Ishikawa (cell line): ENCODE data around the gene HELZ2.

Source experiments
- CEBPB ChIP-seq: IDR thresholded peaks from 2 replicates; pipeline ENCODE4 v1.6.1; 2012
- CREB1 ChIP-seq: IDR thresholded peaks from 2 replicates; pipeline ENCODE4 v1.6.1; 2012; ENCODE audit warnings: low read depth
- EGR1 ChIP-seq: IDR thresholded peaks from 2 replicates; pipeline ENCODE4 v1.6.1; 2012
- EP300 ChIP-seq: IDR thresholded peaks from 2 replicates; pipeline ENCODE4 v1.6.1; 2012; ENCODE audit warnings: borderline replicate concordance
- FOXM1 ChIP-seq: IDR thresholded peaks from 2 replicates; pipeline ENCODE4 v1.6.1; 2012; ENCODE audit warnings: low read depth, borderline replicate concordance
- NFIC ChIP-seq: IDR thresholded peaks from 2 replicates; pipeline ENCODE4 v1.6.1; 2012
- RAD21 ChIP-seq: IDR thresholded peaks from 2 replicates; pipeline ENCODE4 v1.6.1; 2012; ENCODE audit warnings: low read depth
- TAF1 ChIP-seq: IDR thresholded peaks from 2 replicates; pipeline ENCODE4 v1.6.1; 2012; ENCODE audit warnings: low read depth, mild to moderate bottlenecking
- TCF12 ChIP-seq: IDR thresholded peaks from 2 replicates; pipeline ENCODE4 v1.6.1; 2012; ENCODE audit warnings: low read depth
- TEAD4 ChIP-seq: IDR thresholded peaks from 2 replicates; pipeline ENCODE4 v1.6.1; 2012
- YY1 ChIP-seq: IDR thresholded peaks from 2 replicates; pipeline ENCODE4 v1.6.1; 2012; ENCODE audit warnings: low read depth
- ZBTB7A ChIP-seq: IDR thresholded peaks from 2 replicates; pipeline ENCODE4 v1.6.1; 2012; ENCODE audit warnings: low read depth
- TF ChIP-seq, protein P1 (sequence below): IDR thresholded peaks from 2 replicates; pipeline ENCODE4 v1.6.1; 2012
- TF ChIP-seq, protein P2 (sequence below): IDR thresholded peaks from 2 replicates; pipeline ENCODE4 v1.6.1; 2012
- TF ChIP-seq, protein P3 (sequence below): IDR thresholded peaks from 2 replicates; pipeline ENCODE4 v1.6.1; 2012; ENCODE audit warnings: low read depth, mild to moderate bottlenecking

HELZ2 gene

DNA sequence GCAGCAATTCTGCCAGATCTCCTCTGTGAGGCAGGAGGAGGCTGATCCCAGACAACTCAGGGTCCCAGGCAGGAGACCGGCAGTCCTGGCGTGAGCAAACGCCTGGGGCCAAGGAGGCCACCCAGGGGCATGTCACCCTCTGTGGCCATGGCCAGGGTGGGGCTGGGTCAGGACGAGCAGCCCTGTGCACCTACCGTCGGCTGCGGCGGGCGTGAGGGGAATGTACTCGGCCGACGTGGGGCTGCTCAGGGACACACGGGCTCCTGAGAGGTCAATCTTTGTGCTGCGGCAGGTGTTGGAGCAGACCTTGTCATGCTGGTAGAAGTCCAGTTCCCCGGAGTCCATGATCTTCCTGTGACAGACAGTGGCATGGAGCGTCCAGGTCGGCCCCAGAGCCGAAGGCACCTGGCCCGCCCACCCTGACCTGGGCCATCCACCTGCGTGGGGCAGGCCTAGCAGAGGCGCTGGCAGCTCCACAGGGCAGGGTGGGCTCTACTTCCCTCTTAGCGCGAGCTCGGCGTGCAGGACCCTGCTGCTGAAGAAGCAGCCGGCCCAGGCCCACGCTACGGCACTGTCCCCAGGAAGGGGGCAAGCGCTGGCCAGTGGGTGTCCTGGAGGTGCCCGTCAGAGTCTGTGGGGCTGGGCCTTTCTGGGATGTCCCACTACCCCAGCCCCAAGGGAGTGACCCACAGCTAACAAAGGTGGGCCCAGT is 21.5 kb upstream of the HELZ2 start:
- TF ChIP-seq EGR1 (no peak), TAF1 (no peak), RAD21 (no peak), NFIC (no peak), FOXM1 (no peak), CEBPB (no peak), TEAD4 (no peak)
- TF ChIP-seq, protein P1, sequence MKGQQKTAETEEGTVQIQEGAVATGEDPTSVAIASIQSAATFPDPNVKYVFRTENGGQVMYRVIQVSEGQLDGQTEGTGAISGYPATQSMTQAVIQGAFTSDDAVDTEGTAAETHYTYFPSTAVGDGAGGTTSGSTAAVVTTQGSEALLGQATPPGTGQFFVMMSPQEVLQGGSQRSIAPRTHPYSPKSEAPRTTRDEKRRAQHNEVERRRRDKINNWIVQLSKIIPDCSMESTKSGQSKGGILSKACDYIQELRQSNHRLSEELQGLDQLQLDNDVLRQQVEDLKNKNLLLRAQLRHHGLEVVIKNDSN = no peak

DNA sequence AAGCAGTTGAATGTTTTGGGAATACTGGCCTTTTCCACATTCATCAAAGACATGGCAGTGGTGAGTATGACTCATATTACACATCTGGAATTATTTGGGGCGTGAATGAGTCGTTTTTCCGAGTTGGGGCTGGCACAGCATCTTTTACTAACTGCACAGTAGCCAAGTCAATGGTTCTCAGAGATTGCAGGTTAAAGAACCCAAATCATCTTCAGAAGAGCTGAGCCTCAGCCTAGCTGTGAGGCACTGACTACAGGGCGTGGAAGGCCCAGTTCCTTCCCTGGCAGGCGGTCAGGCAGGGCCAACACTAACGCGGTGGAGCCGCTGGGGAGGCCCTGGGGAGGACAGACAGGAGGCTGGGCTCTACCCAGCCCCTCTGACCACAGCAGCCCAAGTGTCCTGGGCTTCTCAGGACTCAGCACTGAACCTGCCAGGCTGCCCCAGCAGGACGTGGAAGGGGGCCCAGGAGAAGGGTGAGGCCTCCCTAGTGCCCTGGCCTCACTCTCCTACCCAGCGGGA is 20.1 kb upstream of the HELZ2 start:
- TF ChIP-seq, protein P2, sequence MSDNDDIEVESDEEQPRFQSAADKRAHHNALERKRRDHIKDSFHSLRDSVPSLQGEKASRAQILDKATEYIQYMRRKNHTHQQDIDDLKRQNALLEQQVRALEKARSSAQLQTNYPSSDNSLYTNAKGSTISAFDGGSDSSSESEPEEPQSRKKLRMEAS = no peak
- TF ChIP-seq CEBPB (no peak), TCF12 (no peak), NFIC (no peak), ZBTB7A (no peak), CREB1 (no peak), EP300 (no peak), RAD21 (no peak), YY1 (no peak), FOXM1 (no peak), EGR1 (no peak), TEAD4 (no peak)
- TF ChIP-seq, protein P3, sequence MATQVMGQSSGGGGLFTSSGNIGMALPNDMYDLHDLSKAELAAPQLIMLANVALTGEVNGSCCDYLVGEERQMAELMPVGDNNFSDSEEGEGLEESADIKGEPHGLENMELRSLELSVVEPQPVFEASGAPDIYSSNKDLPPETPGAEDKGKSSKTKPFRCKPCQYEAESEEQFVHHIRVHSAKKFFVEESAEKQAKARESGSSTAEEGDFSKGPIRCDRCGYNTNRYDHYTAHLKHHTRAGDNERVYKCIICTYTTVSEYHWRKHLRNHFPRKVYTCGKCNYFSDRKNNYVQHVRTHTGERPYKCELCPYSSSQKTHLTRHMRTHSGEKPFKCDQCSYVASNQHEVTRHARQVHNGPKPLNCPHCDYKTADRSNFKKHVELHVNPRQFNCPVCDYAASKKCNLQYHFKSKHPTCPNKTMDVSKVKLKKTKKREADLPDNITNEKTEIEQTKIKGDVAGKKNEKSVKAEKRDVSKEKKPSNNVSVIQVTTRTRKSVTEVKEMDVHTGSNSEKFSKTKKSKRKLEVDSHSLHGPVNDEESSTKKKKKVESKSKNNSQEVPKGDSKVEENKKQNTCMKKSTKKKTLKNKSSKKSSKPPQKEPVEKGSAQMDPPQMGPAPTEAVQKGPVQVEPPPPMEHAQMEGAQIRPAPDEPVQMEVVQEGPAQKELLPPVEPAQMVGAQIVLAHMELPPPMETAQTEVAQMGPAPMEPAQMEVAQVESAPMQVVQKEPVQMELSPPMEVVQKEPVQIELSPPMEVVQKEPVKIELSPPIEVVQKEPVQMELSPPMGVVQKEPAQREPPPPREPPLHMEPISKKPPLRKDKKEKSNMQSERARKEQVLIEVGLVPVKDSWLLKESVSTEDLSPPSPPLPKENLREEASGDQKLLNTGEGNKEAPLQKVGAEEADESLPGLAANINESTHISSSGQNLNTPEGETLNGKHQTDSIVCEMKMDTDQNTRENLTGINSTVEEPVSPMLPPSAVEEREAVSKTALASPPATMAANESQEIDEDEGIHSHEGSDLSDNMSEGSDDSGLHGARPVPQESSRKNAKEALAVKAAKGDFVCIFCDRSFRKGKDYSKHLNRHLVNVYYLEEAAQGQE = no peak

DNA sequence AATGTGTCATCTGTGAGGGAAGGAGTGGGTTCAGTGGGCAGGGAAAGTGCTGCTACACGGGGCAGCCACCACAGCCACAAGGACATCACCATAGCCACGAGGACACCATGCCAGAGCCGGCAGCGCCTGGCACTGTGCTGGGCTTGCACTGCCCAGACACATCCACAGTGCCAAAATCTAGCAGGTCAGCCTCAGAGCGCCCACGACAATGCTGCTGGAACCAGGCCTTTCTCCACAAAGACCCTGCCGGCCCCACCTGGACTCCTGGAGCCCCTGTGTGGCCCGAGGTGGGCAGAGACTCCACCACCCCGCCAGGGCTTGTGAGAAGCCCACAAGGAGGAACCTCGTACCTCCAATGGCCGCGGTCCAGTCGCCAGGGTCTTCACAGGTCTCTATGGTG is 18.6 kb upstream of the HELZ2 start:
- TF ChIP-seq EP300 = no peak
- no peak for TF ChIP-seq ZBTB7A
- TF ChIP-seq, protein P1 = no peak
- TF ChIP-seq EGR1 = no peak
- TF ChIP-seq FOXM1 = no peak
- TF ChIP-seq, protein P2 = no peak
- no peak for TF ChIP-seq TAF1
- TF ChIP-seq CREB1 = no peak
- TF ChIP-seq, protein P3 = no peak
- TF ChIP-seq TCF12 = no peak
- no peak for TF ChIP-seq NFIC
- TF ChIP-seq TEAD4 = no peak
- TF ChIP-seq YY1 = no peak
- TF ChIP-seq CEBPB = no peak
- no peak for TF ChIP-seq RAD21

DNA sequence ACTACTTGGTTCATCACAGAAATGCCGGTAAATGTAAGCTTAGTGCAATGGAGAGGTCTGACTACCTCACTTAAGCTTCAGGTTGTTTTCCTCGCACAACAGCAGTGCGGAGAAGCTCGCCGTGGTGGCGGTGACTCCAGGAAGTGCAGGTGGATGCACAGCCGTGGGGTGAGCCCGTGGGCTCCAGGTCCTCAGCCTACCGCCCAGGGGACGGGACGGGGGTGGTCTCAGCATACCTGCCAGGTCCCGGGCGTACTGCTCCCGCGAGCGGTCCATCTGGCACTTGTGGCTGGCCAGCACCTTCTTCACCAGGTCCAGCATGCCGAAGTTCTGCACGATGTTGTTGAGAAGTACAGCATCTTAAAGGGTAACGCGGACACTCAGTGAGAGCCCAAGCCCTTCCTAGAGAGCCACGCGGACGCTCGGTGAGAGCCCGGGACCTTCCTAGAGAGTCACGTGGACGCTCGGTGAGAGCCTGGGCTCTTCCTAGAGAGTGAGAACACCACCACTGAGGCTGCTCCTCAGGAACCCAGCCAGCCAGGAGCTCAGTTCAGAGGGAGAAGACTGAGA is 17.8 kb upstream of the HELZ2 start:
- TF ChIP-seq TCF12 = no peak
- TF ChIP-seq TEAD4 = no peak
- no peak for TF ChIP-seq CEBPB
- no peak for TF ChIP-seq CREB1
- TF ChIP-seq, protein P3 = no peak
- TF ChIP-seq TAF1 = no peak
- no peak for TF ChIP-seq ZBTB7A
- TF ChIP-seq EP300 = no peak
- TF ChIP-seq, protein P2 = no peak
- TF ChIP-seq EGR1 = no peak
- no peak for TF ChIP-seq FOXM1
- TF ChIP-seq NFIC = no peak
- TF ChIP-seq, protein P1 = no peak
- no peak for TF ChIP-seq RAD21
- no peak for TF ChIP-seq YY1
